ENCODE measurements around the gene SELP. TPM values are rescaled to one million over a fixed set of nuclear protein-coding genes. Genes with fewer than 3 reads are reported as not detected.
"Not testable (repeated sequence)": the region's sequence is repeated elsewhere in the genome, so short reads cannot be mapped to it uniquely, and the experiment has no call there.

SELP gene
- total RNA-seq (1 to 10 TPM; 1.8 to 9.4 (median 3.3) TPM), polyA plus RNA-seq (1 to 10 TPM in 1 of 3 donors, under 1 TPM in 1, not detected in 1; 0.23 to 6.6 TPM)

- no peaks in the 10 kb centered on the region for H3K4me1 ChIP-seq
- H3K4me3 ChIP-seq, result no peak within 1 kb of the TSS
- 91 to 92% methylated on average over 1 of the region's 1 CpG for WGBS, 2 donors
- peaks cover 0 to 16% (median 8%) of the 10 kb centered on the region in 4 donors for H3K9me3 ChIP-seq
- no peaks in the 10 kb centered on the region for H3K36me3 ChIP-seq
- no peak for DNase-seq
- intact Hi-C loops (cut with DNase I), result no loop called here
- no peaks in the 10 kb centered on the region for H3K27me3 ChIP-seq
- TF ChIP-seq CTCF (IDR thresholded peaks at IDR 0.05), result no peak
- no peak for TF ChIP-seq POLR2A (IDR thresholded peaks at IDR 0.05)
- TF ChIP-seq EP300 (IDR thresholded peaks at IDR 0.05), result no peak
- no peak for TF ChIP-seq POLR2AphosphoS5 (IDR thresholded peaks at IDR 0.05)
- H3K27ac ChIP-seq, result peak within 1 kb of the TSS in 1 of 4 donors; percentile 20
These were observed at the start of gene SELP for GRCh38 chr1:169630006-169630405. TSS of gene SELP (minus strand) at chr1:169630124. CDS start at chr1:169630074, 50 bp downstream.

- H3K4me3 ChIP-seq, result no peak overlapping the region
- no peak for DNase-seq
- no peaks in the 10 kb centered on the region for H3K9me3 ChIP-seq
- no peaks in the 10 kb centered on the region for H3K4me1 ChIP-seq
- no peaks in the 10 kb centered on the region for H3K27me3 ChIP-seq
- intact Hi-C loops (cut with DNase I), result no loop called here
- TF ChIP-seq POLR2A (IDR thresholded peaks at IDR 0.05) (no peak), EP300 (IDR thresholded peaks at IDR 0.05) (no peak), CTCF (IDR thresholded peaks at IDR 0.05) (no peak), POLR2AphosphoS5 (IDR thresholded peaks at IDR 0.05) (no peak)
- no peak overlapping the region for H3K27ac ChIP-seq
- WGBS, 2 donors, result 80 to 81% methylated on average over 3 of the region's 3 CpGs
- no peaks in the 10 kb centered on the region for H3K36me3 ChIP-seq
These were observed 49.8 kb upstream of the SELP start for GRCh38 chr1:169679692-169680091.

GRCh38 chr1:169676001-169676400 is 46.1 kb upstream of the SELP start:
- intact Hi-C loops (cut with DNase I), result no loop called here
- peaks cover 0 to 2% (median 0%) of the 10 kb centered on the region in 4 donors for H3K9me3 ChIP-seq
- WGBS, 2 donors, result 39 to 46% methylated on average over 2 of the region's 2 CpGs
- TF ChIP-seq POLR2AphosphoS5 (IDR thresholded peaks at IDR 0.05) (no peak), EP300 (IDR thresholded peaks at IDR 0.05) (no peak), POLR2A (IDR thresholded peaks at IDR 0.05) (no peak), CTCF (IDR thresholded peaks at IDR 0.05) (no peak)
- no peak for DNase-seq
- no peak overlapping the region for H3K4me3 ChIP-seq
- H3K4me1 ChIP-seq, result no peaks in the 10 kb centered on the region
- H3K27ac ChIP-seq, result no peak overlapping the region
- H3K27me3 ChIP-seq, result no peaks in the 10 kb centered on the region
- H3K36me3 ChIP-seq, result no peaks in the 10 kb centered on the region

GRCh38 chr1:169670836-169671235 is 40.9 kb upstream of the SELP start:
- H3K4me1 ChIP-seq, result no peaks in the 10 kb centered on the region
- TF ChIP-seq POLR2AphosphoS5 (IDR thresholded peaks at IDR 0.05), result no peak
- no peak for TF ChIP-seq CTCF (IDR thresholded peaks at IDR 0.05)
- no peak for TF ChIP-seq POLR2A (IDR thresholded peaks at IDR 0.05)
- no peak for TF ChIP-seq EP300 (IDR thresholded peaks at IDR 0.05)
- H3K4me3 ChIP-seq, result no peak overlapping the region
- no peak overlapping the region for H3K27ac ChIP-seq
- intact Hi-C loops (cut with DNase I), result no loop called here
- no peaks in the 10 kb centered on the region for H3K27me3 ChIP-seq
- H3K9me3 ChIP-seq, result peaks cover 0 to 2% (median 0%) of the 10 kb centered on the region in 4 donors
- H3K36me3 ChIP-seq, result no peaks in the 10 kb centered on the region
- DNase-seq, result no peak
- 23 to 52% methylated on average over 3 of the region's 3 CpGs for WGBS, 2 donors

- H3K27me3 ChIP-seq; H3K9me3 ChIP-seq; intact Hi-C loops (cut with DNase I); H3K27ac ChIP-seq; DNase-seq; H3K36me3 ChIP-seq; H3K4me1 ChIP-seq; H3K4me3 ChIP-seq: not testable (repeated sequence)
- WGBS, 2 donors, result 97% methylated on average over 3 of the region's 3 CpGs
These were observed 40.3 kb upstream of the SELP start for GRCh38 chr1:169670244-169670643.

- H3K27me3 ChIP-seq; intact Hi-C loops (cut with DNase I); H3K36me3 ChIP-seq; DNase-seq; H3K4me1 ChIP-seq; H3K9me3 ChIP-seq; H3K27ac ChIP-seq; H3K4me3 ChIP-seq: not testable (repeated sequence)
- WGBS, 2 donors, result 91 to 96% methylated on average over 27 of the region's 28 CpGs
These were observed 38.0 kb upstream of the SELP start for GRCh38 chr1:169667699-169668596.

GRCh38 chr1:169667227-169667639 is 37.3 kb upstream of the SELP start:
- intact Hi-C loops (cut with DNase I); H3K4me1 ChIP-seq; DNase-seq; H3K9me3 ChIP-seq; H3K27ac ChIP-seq; H3K4me3 ChIP-seq; H3K36me3 ChIP-seq; H3K27me3 ChIP-seq: not testable (repeated sequence)
- 57 to 59% methylated on average over 2 of the region's 2 CpGs for WGBS, 2 donors

- H3K4me1 ChIP-seq; H3K36me3 ChIP-seq; intact Hi-C loops (cut with DNase I); H3K4me3 ChIP-seq; H3K27me3 ChIP-seq; DNase-seq; H3K27ac ChIP-seq; H3K9me3 ChIP-seq: not testable (repeated sequence)
- WGBS, 2 donors, result 71 to 77% methylated on average over 8 of the region's 8 CpGs
These were observed 32.8 kb upstream of the SELP start for GRCh38 chr1:169662680-169663079.
